OCI-LY3 (cell line): Measurements from ENCODE around the gene MPHOSPH10.

Source experiments
- H2AFZ ChIP-seq: fragments of 200-600, 300-600 bp; shearing (Covaris generic); 2 replicates; pipeline ENCODE4 v1.6.0; 2014; ENCODE audit warnings: antibody characterized with exemption, low read depth, low read length
- H3K27ac ChIP-seq: fragments of 200-600, 300-600 bp; sonication (generic); 2 replicates; pipeline ENCODE4 v1.5.1; 2014; ENCODE audit warnings: mild to moderate bottlenecking, low read length, moderate library complexity, mixed read lengths
- H3K27me3 ChIP-seq: fragments of 200-600, 300-600 bp; sonication (generic); 2 replicates; pipeline ENCODE4 v1.6.1; 2014; ENCODE audit warnings: low read depth, low read length, mixed read lengths
- H3K36me3 ChIP-seq: fragments of 200-600, 300-600 bp; sonication (generic); replicated peaks from 2 replicates; pipeline ENCODE3; 2014; ENCODE audit warnings: low read depth, low read length, mixed read lengths
- H3K4me1 ChIP-seq: fragments of 300-600, 200-600 bp; sonication (generic); 2 replicates; pipeline ENCODE4 v1.6.1; 2014; ENCODE audit warnings: low read length, mixed read lengths
- H3K4me2 ChIP-seq: fragments of 200-600, 300-600 bp; sonication (generic); 2 replicates; pipeline ENCODE4 v1.6.1; 2014; ENCODE audit warnings: low read length, mixed read lengths
- H3K4me3 ChIP-seq: fragments of 300-600, 200-600 bp; sonication (generic); 2 replicates; pipeline ENCODE4 v1.5.1; 2014; ENCODE audit warnings: antibody characterized with exemption, mild to moderate bottlenecking, low read length, moderate library complexity
- H3K79me2 ChIP-seq: fragments of 300-600, 200-600 bp; shearing (Covaris generic); 2 replicates; pipeline ENCODE4 v1.6.1; 2014; ENCODE audit warnings: mild to moderate bottlenecking, low read length, mixed read lengths
- H3K9ac ChIP-seq: fragments of 300-600, 200-600 bp; shearing (Covaris generic); 2 replicates; pipeline ENCODE4 v1.6.0; 2014; ENCODE audit warnings: mild to moderate bottlenecking, low read length, moderate library complexity
- H3K9me3 ChIP-seq: fragments of 200-600, 300-600 bp; shearing (Covaris generic); 2 replicates; pipeline ENCODE4 v1.6.1; 2014; ENCODE audit warnings: low read length, mixed read lengths; ENCODE audit not compliant: insufficient read depth
- H4K20me1 ChIP-seq: fragments of 200-600, 300-600 bp; sonication (generic); 2 replicates; pipeline ENCODE4 v1.6.1; 2016; ENCODE audit warnings: low read length, mixed read lengths; ENCODE audit not compliant: insufficient read depth
- EZH2phosphoT487 ChIP-seq: fragments of 200-600 bp; shearing (Covaris generic); IDR thresholded peaks from 2 replicates; pipeline ENCODE4 v1.6.1; 2018; ENCODE audit warnings: antibody characterized with exemption, mixed run types, low read depth
- TF ChIP-seq, protein P1 (sequence below): fragments of 200-600, 300-600 bp; sonication (generic); IDR thresholded peaks from 2 replicates; pipeline ENCODE4 v1.5.1; 2014; ENCODE audit warnings: antibody characterized with exemption, low read length, low read depth

The MPHOSPH10 gene

GRCh38 chr2:71187589-71187988, 57.2 kb downstream of the MPHOSPH10 start:
- Histone ChIP-seq H4K20me1 (no peaks in the 10 kb centered on the region), H3K4me3 (no peak overlapping the region), H3K4me2 (no peak overlapping the region), H3K27me3 (peaks cover 10% of the 10 kb centered on the region), H3K36me3 (no peaks in the 10 kb centered on the region), H3K9ac (no peak overlapping the region), H2AFZ (no peak overlapping the region), H3K79me2 (no peaks in the 10 kb centered on the region), H3K27ac (no peak overlapping the region), H3K9me3 (no peaks in the 10 kb centered on the region), H3K4me1 (no peaks in the 10 kb centered on the region)
- TF ChIP-seq, protein P1, sequence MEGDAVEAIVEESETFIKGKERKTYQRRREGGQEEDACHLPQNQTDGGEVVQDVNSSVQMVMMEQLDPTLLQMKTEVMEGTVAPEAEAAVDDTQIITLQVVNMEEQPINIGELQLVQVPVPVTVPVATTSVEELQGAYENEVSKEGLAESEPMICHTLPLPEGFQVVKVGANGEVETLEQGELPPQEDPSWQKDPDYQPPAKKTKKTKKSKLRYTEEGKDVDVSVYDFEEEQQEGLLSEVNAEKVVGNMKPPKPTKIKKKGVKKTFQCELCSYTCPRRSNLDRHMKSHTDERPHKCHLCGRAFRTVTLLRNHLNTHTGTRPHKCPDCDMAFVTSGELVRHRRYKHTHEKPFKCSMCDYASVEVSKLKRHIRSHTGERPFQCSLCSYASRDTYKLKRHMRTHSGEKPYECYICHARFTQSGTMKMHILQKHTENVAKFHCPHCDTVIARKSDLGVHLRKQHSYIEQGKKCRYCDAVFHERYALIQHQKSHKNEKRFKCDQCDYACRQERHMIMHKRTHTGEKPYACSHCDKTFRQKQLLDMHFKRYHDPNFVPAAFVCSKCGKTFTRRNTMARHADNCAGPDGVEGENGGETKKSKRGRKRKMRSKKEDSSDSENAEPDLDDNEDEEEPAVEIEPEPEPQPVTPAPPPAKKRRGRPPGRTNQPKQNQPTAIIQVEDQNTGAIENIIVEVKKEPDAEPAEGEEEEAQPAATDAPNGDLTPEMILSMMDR: no peak
- no peak for TF ChIP-seq EZH2phosphoT487

DNA sequence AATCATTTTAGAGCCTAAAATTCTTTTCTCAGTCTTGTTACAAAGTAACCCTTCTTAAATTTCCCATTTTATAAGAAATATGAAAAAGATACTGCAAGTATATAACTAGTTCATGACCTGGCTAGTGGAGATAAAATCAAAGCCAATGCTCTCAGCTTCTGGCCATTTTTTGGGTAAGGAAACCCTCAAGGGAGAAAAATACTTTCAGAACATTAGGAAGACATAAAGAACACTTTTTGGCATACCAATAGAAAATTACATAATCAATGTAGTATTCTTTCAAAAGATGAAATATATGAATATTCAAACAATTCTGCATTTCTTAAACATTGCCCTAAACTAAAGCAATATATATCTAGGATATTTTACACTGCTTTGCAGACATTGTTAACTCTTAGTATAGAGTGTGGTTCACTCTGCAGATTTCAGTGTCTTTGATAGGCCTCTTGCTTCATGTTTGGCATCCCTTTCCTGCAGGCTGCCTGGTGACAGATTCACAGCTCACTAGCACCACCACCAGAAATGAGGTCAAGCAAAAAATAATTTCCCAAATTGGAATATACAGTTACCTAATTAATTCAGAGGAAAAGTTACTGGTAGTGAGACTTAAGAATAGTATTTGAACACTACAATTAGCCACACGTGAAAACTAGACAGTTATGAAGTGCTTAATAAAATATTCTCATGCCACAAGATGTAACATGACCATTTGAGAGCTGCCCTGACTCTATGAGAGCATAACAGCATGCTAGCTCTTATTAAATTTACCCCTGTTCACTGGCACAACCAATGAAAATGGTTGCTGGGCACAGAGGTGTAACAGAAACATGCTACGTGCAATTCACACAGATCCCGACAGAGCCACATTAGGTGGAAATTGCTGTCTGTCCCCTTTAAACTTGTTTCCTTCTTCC, 60.5 kb downstream of the MPHOSPH10 start:
- Histone ChIP-seq H3K36me3 (no peaks in the 10 kb centered on the region), H3K27ac (no peak overlapping the region), H3K4me1 (no peaks in the 10 kb centered on the region), H2AFZ (no peak overlapping the region), H4K20me1 (no peaks in the 10 kb centered on the region), H3K4me2 (no peak overlapping the region), H3K4me3 (no peak overlapping the region), H3K27me3 (peaks cover 11% of the 10 kb centered on the region), H3K9me3 (no peaks in the 10 kb centered on the region), H3K79me2 (no peaks in the 10 kb centered on the region), H3K9ac (no peak overlapping the region)
- TF ChIP-seq, protein P1: peak; percentile 31
- no peak for TF ChIP-seq EZH2phosphoT487

DNA sequence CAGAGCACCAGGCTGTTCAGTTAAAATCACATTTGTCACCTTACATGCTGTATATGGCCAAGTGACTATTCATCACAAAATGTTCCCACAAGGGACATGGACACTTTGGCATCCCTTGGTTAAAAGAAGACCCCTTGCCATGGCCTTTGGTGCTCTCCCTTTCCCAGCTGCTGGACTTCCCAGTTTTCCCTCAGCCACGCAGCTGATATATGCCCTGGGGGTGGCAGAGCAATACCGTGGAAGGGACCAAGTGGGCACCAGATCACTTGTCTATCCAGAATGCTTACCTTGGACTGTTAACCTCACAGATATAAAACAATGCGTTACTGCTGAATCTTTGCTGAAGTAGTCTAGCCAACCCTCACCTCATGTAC, 61.1 kb downstream of the MPHOSPH10 start:
- no peaks in the 10 kb centered on the region for H4K20me1 ChIP-seq
- H3K27ac ChIP-seq: no peak overlapping the region
- H3K79me2 ChIP-seq: no peaks in the 10 kb centered on the region
- H3K4me2 ChIP-seq: no peak overlapping the region
- no peaks in the 10 kb centered on the region for H3K36me3 ChIP-seq
- no peak overlapping the region for H3K9ac ChIP-seq
- peaks cover 11% of the 10 kb centered on the region; the same call in 1 of the 2 replicates for H3K27me3 ChIP-seq
- H2AFZ ChIP-seq: no peak overlapping the region
- no peaks in the 10 kb centered on the region for H3K4me1 ChIP-seq
- no peak for TF ChIP-seq EZH2phosphoT487
- TF ChIP-seq, protein P1: no peak
- H3K9me3 ChIP-seq: no peaks in the 10 kb centered on the region
- H3K4me3 ChIP-seq: no peak overlapping the region
